GM12891 (cell line): ENCODE data around the gene CARD10.

Experiments used
- POLR2A ChIP-seq: IDR thresholded peaks from 2 replicates; pipeline ENCODE4 v1.6.1; 2011; ENCODE audit warnings: low read depth, low read length, control low read depth
- POLR2AphosphoS5 ChIP-seq: IDR thresholded peaks from 2 replicates; pipeline ENCODE4 v1.6.1; 2011; ENCODE audit warnings: low read depth, low read length, control low read depth

GRCh38 chr22:37469416-37470086 is 49.7 kb downstream of the CARD10 start:
- no peak for TF ChIP-seq POLR2AphosphoS5
- no peak for TF ChIP-seq POLR2A
